ENCODE measurements around the gene DHX32.
"Not testable (repeated sequence)": the region's sequence is repeated elsewhere in the genome, so short reads cannot be mapped to it uniquely, and the experiment has no call there.

The DHX32 gene

DNA sequence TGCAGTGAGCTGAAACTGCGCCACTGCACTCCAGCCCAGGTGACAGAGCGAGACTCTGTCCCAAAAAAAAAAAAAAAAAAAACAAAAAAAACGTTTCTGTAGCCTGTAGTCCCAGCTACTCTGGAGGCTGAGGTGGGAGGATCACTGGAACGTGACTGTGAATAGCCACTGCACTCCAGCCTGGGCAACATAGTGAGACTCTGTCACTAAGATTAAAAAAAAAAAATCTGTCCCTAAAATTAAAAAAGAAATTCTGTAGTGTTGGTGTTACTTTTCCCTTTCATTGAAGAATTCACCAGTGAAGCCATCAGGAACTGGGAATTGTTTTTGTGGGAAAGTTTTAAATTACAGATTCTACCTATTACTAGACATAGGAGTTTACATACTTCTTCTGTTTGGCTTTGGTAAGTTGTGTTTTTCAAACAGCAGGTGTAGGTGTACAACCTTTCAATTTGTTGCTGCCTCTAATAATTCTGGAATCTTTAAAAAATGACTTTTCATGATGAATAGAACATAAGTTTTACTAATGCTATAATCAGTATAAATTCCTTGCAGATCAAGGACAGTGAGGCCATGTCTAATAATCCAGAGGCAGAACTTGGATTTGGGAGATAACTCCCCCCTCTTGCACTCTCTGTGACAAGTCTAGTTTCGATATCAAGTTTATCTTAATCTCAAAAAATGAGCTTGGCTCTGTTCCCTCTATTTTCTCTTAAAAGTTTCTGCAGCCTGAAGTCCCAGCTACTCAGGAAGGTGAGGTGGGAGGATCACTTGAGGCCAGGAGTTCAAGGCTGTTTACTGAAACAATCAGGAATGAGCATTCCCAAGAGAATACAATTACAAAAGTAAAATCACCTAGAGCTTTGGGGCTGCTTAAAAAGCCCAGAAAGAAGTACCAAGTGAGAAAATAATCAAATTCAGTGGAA lies 24.2 kb upstream of the DHX32 start:
- not testable (repeated sequence) for H3K9ac ChIP-seq (ENCODE audit: low read depth, low read length); H3K9me3 ChIP-seq (ENCODE audit: control insufficient read depth, insufficient read depth, low read length); H3K36me3 ChIP-seq (ENCODE audit: insufficient read depth, low read length)
- peaks cover 10% of the 10 kb centered on the region; the same call in 1 of the 2 replicates for H3K4me1 ChIP-seq (ENCODE audit: insufficient read depth, low read length)

- not testable (repeated sequence) for H3K9ac ChIP-seq (ENCODE audit: low read depth, low read length); H3K9me3 ChIP-seq (ENCODE audit: control insufficient read depth, insufficient read depth, low read length); H3K36me3 ChIP-seq (ENCODE audit: insufficient read depth, low read length)
- H3K4me1 ChIP-seq (ENCODE audit: insufficient read depth, low read length): peaks cover 10% of the 10 kb centered on the region; the same call in 1 of the 2 replicates
Measured at GRCh38 chr10:125903135-125903640, 22.1 kb upstream of the DHX32 start.

GRCh38 chr10:125900963-125901362 lies 19.9 kb upstream of the DHX32 start:
- H3K9ac ChIP-seq (ENCODE audit: low read depth, low read length); H3K36me3 ChIP-seq (ENCODE audit: insufficient read depth, low read length); H3K9me3 ChIP-seq (ENCODE audit: control insufficient read depth, insufficient read depth, low read length): not testable (repeated sequence)
- H3K4me1 ChIP-seq (ENCODE audit: insufficient read depth, low read length): peaks cover 10% of the 10 kb centered on the region; the same call in 1 of the 2 replicates

- H3K4me1 ChIP-seq (ENCODE audit: insufficient read depth, low read length); H3K9me3 ChIP-seq (ENCODE audit: control insufficient read depth, insufficient read depth, low read length); H3K36me3 ChIP-seq (ENCODE audit: insufficient read depth, low read length): not testable (repeated sequence)
- peak overlapping the region; percentile 49; the same call in 1 of the 2 replicates for H3K9ac ChIP-seq (ENCODE audit: low read depth, low read length)
Measured at GRCh38 chr10:125897317-125897716, 16.2 kb upstream of the DHX32 start.

DNA sequence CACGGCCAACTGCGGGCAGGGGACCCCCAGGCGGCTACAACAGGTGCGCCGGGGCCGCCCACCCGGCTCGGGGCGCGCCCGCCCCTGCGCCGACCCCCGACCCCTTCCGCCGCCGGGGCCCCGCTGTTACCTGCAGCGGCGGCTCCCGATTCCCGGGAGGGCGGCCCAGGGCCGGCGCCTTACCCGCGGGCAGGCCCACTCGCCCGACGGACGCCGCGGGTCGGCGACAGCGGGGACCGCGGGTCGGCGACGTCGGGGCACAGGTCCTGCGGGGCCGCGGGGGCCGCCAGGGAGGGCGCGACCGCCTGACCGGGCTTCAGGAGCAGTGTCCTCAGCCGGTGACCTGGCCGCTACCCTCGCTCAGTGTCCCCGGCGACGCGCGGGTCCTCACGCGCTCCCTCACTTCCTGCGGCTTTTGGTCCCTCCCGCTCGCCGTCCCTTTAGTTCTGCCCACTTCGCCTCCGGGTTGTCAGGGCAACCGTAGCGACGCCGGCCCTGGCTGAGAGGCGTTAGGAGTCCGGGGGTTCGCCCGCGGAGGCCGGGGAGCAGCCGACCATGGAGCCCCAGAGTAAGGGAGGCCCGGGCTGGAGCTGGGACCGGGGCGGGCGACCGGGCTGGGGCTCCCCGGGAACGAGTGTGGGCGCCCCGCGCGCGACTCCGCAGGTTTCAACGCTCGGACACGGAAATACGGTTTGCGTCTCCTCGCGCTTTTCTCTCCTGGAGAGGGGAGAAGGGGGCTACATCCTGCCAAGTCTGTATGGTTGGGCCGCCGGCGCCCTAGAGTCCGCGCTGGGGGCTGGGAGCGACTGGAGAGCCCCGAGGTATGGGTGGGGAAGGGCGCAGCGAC lies 15.2 kb upstream of the DHX32 start, which contains the start of gene FANK1:
TSS of gene FANK1 (plus strand) at position 477 of the 847 bp plus-strand sequence. CDS start at position 556, 79 bp downstream.
- not testable (repeated sequence) for H3K36me3 ChIP-seq (ENCODE audit: insufficient read depth, low read length); H3K9me3 ChIP-seq (ENCODE audit: control insufficient read depth, insufficient read depth, low read length); H3K4me1 ChIP-seq (ENCODE audit: insufficient read depth, low read length)
- peak within 1 kb of the TSS; percentile 49 for H3K9ac ChIP-seq (ENCODE audit: low read depth, low read length)

- H3K4me1 ChIP-seq (ENCODE audit: insufficient read depth, low read length); H3K9me3 ChIP-seq (ENCODE audit: control insufficient read depth, insufficient read depth, low read length); H3K36me3 ChIP-seq (ENCODE audit: insufficient read depth, low read length): not testable (repeated sequence)
- peak overlapping the region; percentile 49 for H3K9ac ChIP-seq (ENCODE audit: low read depth, low read length)
Measured at GRCh38 chr10:125895130-125896087, 14.3 kb upstream of the DHX32 start.

- not testable (repeated sequence) for H3K9ac ChIP-seq (ENCODE audit: low read depth, low read length); H3K9me3 ChIP-seq (ENCODE audit: control insufficient read depth, insufficient read depth, low read length); H3K36me3 ChIP-seq (ENCODE audit: insufficient read depth, low read length); H3K4me1 ChIP-seq (ENCODE audit: insufficient read depth, low read length)
Measured at GRCh38 chr10:125894176-125894575, 13.1 kb upstream of the DHX32 start.

GRCh38 chr10:125892402-125892801 lies 11.3 kb upstream of the DHX32 start:
- not testable (repeated sequence) for H3K4me1 ChIP-seq (ENCODE audit: insufficient read depth, low read length); H3K9ac ChIP-seq (ENCODE audit: low read depth, low read length); H3K36me3 ChIP-seq (ENCODE audit: insufficient read depth, low read length); H3K9me3 ChIP-seq (ENCODE audit: control insufficient read depth, insufficient read depth, low read length)

DNA sequence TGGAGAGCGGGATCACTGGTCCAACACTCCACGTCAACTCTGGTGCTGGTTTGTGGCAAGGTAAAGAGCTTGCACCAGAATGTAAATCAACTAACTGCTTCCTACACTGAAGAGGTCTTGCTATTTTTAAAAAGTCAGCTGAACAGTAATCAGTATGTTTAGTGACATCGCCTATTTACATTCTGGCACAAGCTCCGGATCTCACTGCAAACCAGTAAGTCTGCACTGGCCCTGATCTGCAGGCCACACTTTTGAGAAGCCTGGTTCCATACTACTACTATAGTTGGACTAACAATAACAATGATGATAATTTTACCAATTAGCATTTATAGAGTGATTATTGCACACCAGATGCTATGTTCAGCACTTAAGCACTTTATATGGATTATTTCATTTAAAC lies 8.3 kb upstream of the DHX32 start:
- not testable (repeated sequence) for H3K9me3 ChIP-seq (ENCODE audit: control insufficient read depth, insufficient read depth, low read length); H3K36me3 ChIP-seq (ENCODE audit: insufficient read depth, low read length); H3K4me1 ChIP-seq (ENCODE audit: insufficient read depth, low read length); H3K9ac ChIP-seq (ENCODE audit: low read depth, low read length)

DNA sequence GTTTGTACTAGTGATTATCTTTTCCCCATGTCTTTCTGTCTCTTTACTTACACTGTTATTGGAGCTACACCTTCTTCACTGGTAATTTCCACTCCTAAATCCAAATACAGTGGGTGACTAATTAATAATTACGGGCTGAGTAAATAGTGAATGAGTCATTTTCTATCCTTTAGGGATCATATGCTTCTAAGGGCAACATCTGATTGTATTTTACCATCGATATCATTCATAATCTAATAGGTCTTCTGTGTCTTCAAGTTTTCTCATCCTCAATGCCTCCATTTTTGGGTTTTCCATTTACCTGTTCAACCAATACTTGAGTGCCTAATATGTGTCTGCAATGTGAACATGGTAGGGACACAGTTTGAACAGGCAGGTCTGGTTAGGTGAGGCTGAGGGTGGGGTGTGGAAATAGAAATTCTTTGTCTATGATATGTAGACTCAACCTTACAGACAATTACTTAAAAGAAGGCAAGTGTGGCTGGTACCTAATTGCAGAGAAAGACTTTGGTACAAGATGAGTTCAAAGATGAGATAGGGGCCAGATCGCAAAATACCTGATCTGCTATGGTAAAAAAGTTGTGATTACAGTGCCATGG lies 5.9 kb upstream of the DHX32 start:
- no peaks in the 10 kb centered on the region for H3K9me3 ChIP-seq (ENCODE audit: control insufficient read depth, insufficient read depth, low read length)
- H3K4me1 ChIP-seq (ENCODE audit: insufficient read depth, low read length): peaks cover 4% of the 10 kb centered on the region

DNA sequence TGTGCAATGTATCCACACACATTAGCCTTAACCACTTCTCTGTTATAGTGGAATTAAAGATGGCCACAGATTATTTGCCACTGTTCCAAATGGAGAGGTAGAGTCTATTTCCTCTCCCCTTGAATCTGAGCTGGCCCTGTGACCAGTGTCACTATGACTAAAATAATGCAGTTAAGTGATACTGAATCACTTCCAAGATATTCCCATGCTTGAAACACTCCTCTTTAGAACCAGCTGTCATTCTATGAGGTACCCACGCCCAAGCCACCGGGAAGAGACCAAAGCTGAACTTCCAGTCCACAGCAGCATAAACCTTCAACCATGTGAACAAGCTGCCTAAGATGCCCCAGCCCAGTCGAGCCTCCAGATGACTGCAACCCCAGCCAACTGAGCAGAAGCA lies 2.1 kb upstream of the DHX32 start:
- H3K9ac ChIP-seq (ENCODE audit: low read depth, low read length): no peak overlapping the region
- no peaks in the 10 kb centered on the region; the same call in 1 of the 2 replicates for H3K36me3 ChIP-seq (ENCODE audit: insufficient read depth, low read length)
- H3K4me1 ChIP-seq (ENCODE audit: insufficient read depth, low read length): peaks cover 17% of the 10 kb centered on the region
- H3K9me3 ChIP-seq (ENCODE audit: control insufficient read depth, insufficient read depth, low read length): no peaks in the 10 kb centered on the region

More for the DNA sequence above, 5.9 kb upstream of the DHX32 start:
- Histone ChIP-seq H3K9ac (ENCODE audit: low read depth, low read length) (no peak overlapping the region), H3K36me3 (ENCODE audit: insufficient read depth, low read length) (no peaks in the 10 kb centered on the region; the same call in 1 of the 2 replicates)

DNA sequence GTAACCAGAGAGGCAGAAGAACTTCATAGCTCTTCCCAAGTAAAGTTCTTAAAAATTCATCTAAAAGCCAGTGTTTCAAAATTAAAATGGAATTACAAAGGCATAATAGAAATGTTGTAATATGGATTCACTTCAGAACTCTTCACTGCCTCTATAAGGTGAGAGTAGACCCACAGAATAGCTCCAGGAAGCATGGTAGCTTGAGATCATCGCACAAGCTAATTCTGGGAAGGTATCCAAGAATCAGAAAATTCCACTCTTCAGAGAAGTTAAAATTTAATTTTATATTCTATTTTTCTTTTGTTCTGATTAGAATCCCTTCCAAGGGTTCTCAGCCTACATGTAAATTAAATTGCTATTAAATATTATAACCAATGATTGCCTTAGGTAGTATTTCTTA lies 1.5 kb upstream of the DHX32 start:
- H3K9me3 ChIP-seq (ENCODE audit: control insufficient read depth, insufficient read depth, low read length): no peaks in the 10 kb centered on the region

GRCh38 chr10:125880719-125881118 lies 373 bp downstream of the DHX32 start:
- H3K36me3 ChIP-seq (ENCODE audit: insufficient read depth, low read length): no peaks in the 10 kb centered on the region; the same call in 1 of the 2 replicates
- peaks cover 8% of the 10 kb centered on the region for H3K9me3 ChIP-seq (ENCODE audit: control insufficient read depth, insufficient read depth, low read length)
- no peak overlapping the region for H3K9ac ChIP-seq (ENCODE audit: low read depth, low read length)
- peaks cover 17% of the 10 kb centered on the region for H3K4me1 ChIP-seq (ENCODE audit: insufficient read depth, low read length)

More for the DNA sequence above, 1.5 kb upstream of the DHX32 start:
- H3K36me3 ChIP-seq (ENCODE audit: insufficient read depth, low read length): no peaks in the 10 kb centered on the region; the same call in 1 of the 2 replicates
- no peak overlapping the region for H3K9ac ChIP-seq (ENCODE audit: low read depth, low read length)
- H3K4me1 ChIP-seq (ENCODE audit: insufficient read depth, low read length): peaks cover 17% of the 10 kb centered on the region

Data from ES-I3 (cell line).